Endothelial cell (in vitro differentiated cells): ENCODE measurements around the gene CALN1. TPM values are rescaled to one million over a fixed set of nuclear protein-coding genes. Genes with fewer than 3 reads are reported as not detected.

Source experiments
- DNase-seq: peaks from one replicate; pipeline ENCODE4 v3.0.0; 2021; ENCODE audit warnings: low spot score
- H3K27ac Mint-ChIP-seq: one replicate; pipeline ENCODE4 v1.8.0; 2021; ENCODE audit warnings: mixed read lengths, inconsistent platforms; ENCODE audit not compliant: unreplicated experiment
- H3K27me3 Mint-ChIP-seq: one replicate; pipeline ENCODE4 v1.8.0; 2021; ENCODE audit warnings: mild to moderate bottlenecking, moderate library complexity, mixed read lengths, inconsistent platforms; ENCODE audit not compliant: unreplicated experiment
- H3K36me3 Mint-ChIP-seq: one replicate; pipeline ENCODE4 v1.8.0; 2021; ENCODE audit warnings: mild to moderate bottlenecking, low read depth, mixed read lengths, inconsistent platforms; ENCODE audit not compliant: unreplicated experiment
- H3K4me1 Mint-ChIP-seq: one replicate; pipeline ENCODE4 v1.8.0; 2021; ENCODE audit warnings: mild to moderate bottlenecking, mixed read lengths, inconsistent platforms; ENCODE audit not compliant: unreplicated experiment
- H3K4me3 Mint-ChIP-seq: one replicate; pipeline ENCODE4 v1.8.0; 2021; ENCODE audit warnings: mild to moderate bottlenecking, mixed read lengths, inconsistent platforms; ENCODE audit not compliant: unreplicated experiment
- H3K9me3 Mint-ChIP-seq: one replicate; pipeline ENCODE4 v1.8.0; 2021; ENCODE audit warnings: mixed read lengths, inconsistent platforms; ENCODE audit not compliant: unreplicated experiment
- CTCF ChIP-seq: fragments of 200-600 bp; sonication (generic); IDR thresholded peaks from one replicate; pipeline ENCODE4 v1.5.0; 2021; ENCODE audit warnings: antibody characterized with exemption; ENCODE audit not compliant: unreplicated experiment
- total RNA-seq: library from RNA; stranded (reverse); fragmentation: NEBNext Ultra II Directional; extraction: Animal tissue kit (Norgen Biotek cat#: 25700); gene quantifications from one replicate; pipeline ENCODE4 v1.2.1, GENCODE V29; 2021; ENCODE audit not compliant: unreplicated experiment

Gene CALN1
- total RNA-seq, 1 donor from 2014 or later, result 1.4 TPM

- H3K4me3 Mint-ChIP-seq, result no peak overlapping the region
These were observed 354.9 kb downstream of the CALN1 start for GRCh38 chr7:72057231-72057630.

GRCh38 chr7:72055426-72055825, 356.7 kb downstream of the CALN1 start:
- Mint-ChIP-seq H3K27me3 (no peaks in the 10 kb centered on the region), H3K27ac (no peak overlapping the region), H3K36me3 (no peaks in the 10 kb centered on the region), H3K4me3 (no peak overlapping the region), H3K9me3 (no peaks in the 10 kb centered on the region), H3K4me1 (no peaks in the 10 kb centered on the region)
- TF ChIP-seq CTCF, result no peak
- DNase-seq, result no peak

More at GRCh38 chr7:72057231-72057630, 354.9 kb downstream of the CALN1 start:
- no peak for TF ChIP-seq CTCF
- no peaks in the 10 kb centered on the region for H3K36me3 Mint-ChIP-seq
- H3K27ac Mint-ChIP-seq, result no peak overlapping the region
- H3K4me1 Mint-ChIP-seq, result no peaks in the 10 kb centered on the region
- no peaks in the 10 kb centered on the region for H3K27me3 Mint-ChIP-seq
- H3K9me3 Mint-ChIP-seq, result peaks cover 5% of the 10 kb centered on the region
- no peak for DNase-seq

GRCh38 chr7:72053292-72053691, 358.8 kb downstream of the CALN1 start:
- H3K27me3 Mint-ChIP-seq, result peaks cover 2% of the 10 kb centered on the region
- H3K36me3 Mint-ChIP-seq, result no peaks in the 10 kb centered on the region
- peaks cover 4% of the 10 kb centered on the region for H3K9me3 Mint-ChIP-seq
- no peak for DNase-seq
- H3K27ac Mint-ChIP-seq, result no peak overlapping the region
- no peak overlapping the region for H3K4me3 Mint-ChIP-seq
- TF ChIP-seq CTCF, result no peak
- H3K4me1 Mint-ChIP-seq, result no peaks in the 10 kb centered on the region

- Mint-ChIP-seq H3K36me3 (no peaks in the 10 kb centered on the region), H3K9me3 (peaks cover 12% of the 10 kb centered on the region)
These were observed 363.7 kb downstream of the CALN1 start for GRCh38 chr7:72048420-72048819.

GRCh38 chr7:72042855-72043254, 369.3 kb downstream of the CALN1 start:
- Mint-ChIP-seq H3K36me3 (peaks cover 5% of the 10 kb centered on the region), H3K27ac (no peak overlapping the region)

More at GRCh38 chr7:72048420-72048819, 363.7 kb downstream of the CALN1 start:
- Mint-ChIP-seq H3K4me1 (peaks cover 7% of the 10 kb centered on the region), H3K27ac (no peak overlapping the region), H3K27me3 (peaks cover 7% of the 10 kb centered on the region), H3K4me3 (no peak overlapping the region)
- DNase-seq, result no peak
- TF ChIP-seq CTCF, result no peak

More at GRCh38 chr7:72042855-72043254, 369.3 kb downstream of the CALN1 start:
- peaks cover 7% of the 10 kb centered on the region for H3K4me1 Mint-ChIP-seq
- TF ChIP-seq CTCF, result no peak
- H3K4me3 Mint-ChIP-seq, result no peak overlapping the region
- H3K27me3 Mint-ChIP-seq, result peaks cover 5% of the 10 kb centered on the region
- DNase-seq, result no peak
- peaks cover 12% of the 10 kb centered on the region for H3K9me3 Mint-ChIP-seq
